OCI-LY1 (cell line): ENCODE measurements around the gene PPP2R2B.

Experiments used
- H2AFZ ChIP-seq: fragments of 200-600 bp; sonication (generic), shearing (Covaris generic); 2 replicates; pipeline ENCODE4 v1.6.0; 2014; ENCODE audit warnings: antibody characterized with exemption, mild to moderate bottlenecking, low read length
- H3F3A ChIP-seq: fragments of 200-600 bp; sonication (generic), shearing (Covaris generic); 2 replicates; pipeline ENCODE4 v1.6.0; 2014; ENCODE audit warnings: mild to moderate bottlenecking, antibody characterized with exemption, low read length, moderate library complexity; ENCODE audit not compliant: insufficient read depth
- H3K27ac ChIP-seq: fragments of 200-600 bp; sonication (generic); 2 replicates; pipeline ENCODE4 v1.5.1; 2014; ENCODE audit warnings: low read length, mixed run types, mild to moderate bottlenecking, low read depth; ENCODE audit not compliant: poor library complexity, severe bottlenecking
- H3K27me3 ChIP-seq: fragments of 200-600 bp; sonication (generic); 2 replicates; pipeline ENCODE4 v1.6.0; 2014; ENCODE audit warnings: antibody characterized with exemption, mild to moderate bottlenecking, low read length, moderate library complexity; ENCODE audit not compliant: insufficient read depth
- H3K36me3 ChIP-seq: fragments of 200-600 bp; sonication (generic); 2 replicates; pipeline ENCODE4 v1.6.1; 2014; ENCODE audit warnings: mild to moderate bottlenecking, antibody characterized with exemption, low read length, moderate library complexity, mixed read lengths; ENCODE audit not compliant: insufficient read depth
- H3K4me1 ChIP-seq: fragments of 200-600 bp; sonication (generic); 2 replicates; pipeline ENCODE4 v1.5.1; 2014; ENCODE audit warnings: mild to moderate bottlenecking, low read length, moderate library complexity; ENCODE audit not compliant: insufficient read depth, severe bottlenecking
- H3K4me2 ChIP-seq: fragments of 200-600 bp; sonication (generic), shearing (Covaris generic); 2 replicates; pipeline ENCODE4 v1.6.1; 2014; ENCODE audit warnings: low read length
- H3K4me3 ChIP-seq: fragments of 200-600 bp; sonication (generic); 2 replicates; pipeline ENCODE4 v1.5.1; 2014; ENCODE audit warnings: low read length, low read depth, mild to moderate bottlenecking, mixed read lengths; ENCODE audit not compliant: poor library complexity, severe bottlenecking
- H3K79me2 ChIP-seq: fragments of 200-600 bp; shearing (Covaris generic); 2 replicates; pipeline ENCODE4 v1.6.1; 2016; ENCODE audit warnings: mixed run types, low read length, mixed read lengths; ENCODE audit not compliant: insufficient read depth
- H3K9ac ChIP-seq: fragments of 200-600 bp; sonication (generic), shearing (Covaris generic); 2 replicates; pipeline ENCODE4 v1.6.1; 2014; ENCODE audit warnings: mild to moderate bottlenecking, low read length, mixed read lengths
- H3K9me2 ChIP-seq: fragments of 200-600 bp; sonication (generic), shearing (Covaris generic); 2 replicates; pipeline ENCODE4 v1.6.1; 2014; ENCODE audit warnings: low read depth, mild to moderate bottlenecking, low read length, mixed read lengths
- H3K9me3 ChIP-seq: fragments of 200-600 bp; shearing (Covaris generic); 2 replicates; pipeline ENCODE4 v1.6.1; 2014; ENCODE audit warnings: low read length, mixed read lengths
- H4K20me1 ChIP-seq: fragments of 200-600 bp; sonication (generic), shearing (Covaris generic); 2 replicates; pipeline ENCODE4 v1.6.0; 2016; ENCODE audit warnings: mild to moderate bottlenecking, low read length; ENCODE audit not compliant: insufficient read depth
- CTCF ChIP-seq: fragments of 200-600 bp; sonication (generic), shearing (Covaris generic); IDR thresholded peaks from 2 replicates; pipeline ENCODE4 v1.5.1; 2017; ENCODE audit warnings: mild to moderate bottlenecking, antibody characterized with exemption, low read length, moderate library complexity, mixed read lengths
- EZH2 ChIP-seq: fragments of 200-600 bp; sonication (generic), shearing (Covaris generic); IDR thresholded peaks from 2 replicates; pipeline ENCODE4 v1.8.0; 2017; ENCODE audit warnings: borderline replicate concordance, mixed run types, mild to moderate bottlenecking, antibody characterized with exemption, low read length, moderate library complexity, mixed read lengths

The PPP2R2B gene

GRCh38 chr5:146697211-146697610 is 181.3 kb downstream of the PPP2R2B start:
- Histone ChIP-seq H3K27ac (no peak overlapping the region), H3K9ac (no peak overlapping the region), H4K20me1 (no peaks in the 10 kb centered on the region), H3K36me3 (no peaks in the 10 kb centered on the region), H3K27me3 (no peaks in the 10 kb centered on the region), H3K4me1 (no peaks in the 10 kb centered on the region), H3K9me3 (no peaks in the 10 kb centered on the region), H3F3A (no peaks in the 10 kb centered on the region), H2AFZ (no peak overlapping the region), H3K9me2 (no peaks in the 10 kb centered on the region), H3K79me2 (no peaks in the 10 kb centered on the region), H3K4me3 (no peak overlapping the region), H3K4me2 (no peak overlapping the region)
- TF ChIP-seq EZH2 (no peak), CTCF (no peak)

- H3K9me2 ChIP-seq = no peaks in the 10 kb centered on the region
- TF ChIP-seq EZH2 (no peak), CTCF (no peak)
- H2AFZ ChIP-seq = no peak overlapping the region
- H3K27ac ChIP-seq = no peak overlapping the region
- H3F3A ChIP-seq = no peaks in the 10 kb centered on the region
- H3K9ac ChIP-seq = no peak overlapping the region
- H3K4me3 ChIP-seq = no peak overlapping the region
- no peaks in the 10 kb centered on the region for H3K4me1 ChIP-seq
- H4K20me1 ChIP-seq = no peaks in the 10 kb centered on the region
- no peaks in the 10 kb centered on the region for H3K79me2 ChIP-seq
- H3K36me3 ChIP-seq = no peaks in the 10 kb centered on the region
- H3K27me3 ChIP-seq = no peaks in the 10 kb centered on the region
- H3K9me3 ChIP-seq = no peaks in the 10 kb centered on the region
- no peak overlapping the region for H3K4me2 ChIP-seq
Observed at GRCh38 chr5:146695646-146696045, 182.9 kb downstream of the PPP2R2B start.

GRCh38 chr5:146690880-146691355 is 187.6 kb downstream of the PPP2R2B start:
- Histone ChIP-seq H3K4me3 (no peak overlapping the region), H3K36me3 (no peaks in the 10 kb centered on the region), H3K9me3 (no peaks in the 10 kb centered on the region), H2AFZ (no peak overlapping the region), H3K9me2 (no peaks in the 10 kb centered on the region), H4K20me1 (no peaks in the 10 kb centered on the region), H3F3A (no peaks in the 10 kb centered on the region), H3K27me3 (no peaks in the 10 kb centered on the region), H3K4me2 (no peak overlapping the region), H3K27ac (no peak overlapping the region), H3K9ac (no peak overlapping the region), H3K4me1 (no peaks in the 10 kb centered on the region), H3K79me2 (no peaks in the 10 kb centered on the region)
- TF ChIP-seq CTCF (no peak), EZH2 (no peak)
